ENCODE measurements around the gene TTC28. TPM values are rescaled to one million over a fixed set of nuclear protein-coding genes. Genes with fewer than 3 reads are reported as not detected.

TTC28 gene
- total and polyA plus RNA-seq, 2 donors (not counting 3 experiments of a cell fraction or from before 2014, with no cell fraction given) = 16.5 to 51.1 TPM

- intact Hi-C loops (cut with micrococcal nuclease) = no loop called here
- TF ChIP-seq, protein P1, sequence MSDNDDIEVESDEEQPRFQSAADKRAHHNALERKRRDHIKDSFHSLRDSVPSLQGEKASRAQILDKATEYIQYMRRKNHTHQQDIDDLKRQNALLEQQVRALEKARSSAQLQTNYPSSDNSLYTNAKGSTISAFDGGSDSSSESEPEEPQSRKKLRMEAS (IDR thresholded peaks at IDR 0.05; ENCODE audit: insufficient read depth, insufficient read length) = no peak
- no peak for TF ChIP-seq GATA2 (IDR thresholded peaks at IDR 0.05; ENCODE audit: insufficient read depth, insufficient read length, low read depth, low read length)
- no peak for TF ChIP-seq FOS (IDR thresholded peaks at IDR 0.05; ENCODE audit: borderline replicate concordance, insufficient read depth, low read length)
- no peak for TF ChIP-seq MYC (IDR thresholded peaks at IDR 0.05; ENCODE audit: low read depth, low read length)
- TF ChIP-seq EZH2 (IDR thresholded peaks at IDR 0.05; ENCODE audit: borderline replicate concordance, low read depth, low read length, severe bottlenecking) = no peak
Measured at GRCh38 chr22:28058036-28058435, 621.6 kb downstream of the TTC28 start.

DNA sequence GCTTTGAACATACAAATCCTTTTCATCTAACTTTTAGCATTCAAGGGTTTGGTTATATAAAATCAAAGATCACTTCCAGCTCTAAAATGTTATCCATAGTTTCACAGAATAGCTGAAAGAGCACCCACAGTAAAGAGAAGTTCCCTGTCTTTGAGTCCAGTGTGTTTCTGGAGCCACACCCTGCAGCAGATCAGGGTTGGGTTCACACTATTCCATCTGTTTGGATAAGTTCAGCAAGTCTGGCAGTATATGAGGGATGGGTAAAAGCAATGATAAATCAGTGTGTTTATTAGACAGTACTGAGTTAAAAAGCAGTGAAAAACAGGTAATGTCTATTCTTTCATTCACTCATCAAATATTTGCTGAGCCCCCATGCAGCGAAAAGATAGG lies 624.8 kb downstream of the TTC28 start:
- no peak for FAIRE-seq
- H3K4me1 ChIP-seq (ENCODE audit: control insufficient read depth, extremely low read depth, insufficient read depth, low read length) = peaks cover 18% of the 10 kb centered on the region
- H2AFZ ChIP-seq (ENCODE audit: low read depth, low read length) = no peak overlapping the region
- H3K9ac ChIP-seq (replicated peaks; ENCODE audit: extremely low read depth, insufficient read depth, low read length) = no peak overlapping the region
- ChIA-PET CTCF (interaction anchor here (7.7 kb wide), 1 partner anchor 537 kb away, joined by 86 read pairs; no protein-coding TSS in a partner anchor), POLR2A (no interaction called here)
- dilution Hi-C loops (cut with MboI; ENCODE audit: extremely low pct_ligation_motif_present, low sequenced_read_pairs) (no loop called here), intact Hi-C loops (cut with micrococcal nuclease) (no loop called here)
- H3K27ac ChIP-seq (ENCODE audit: insufficient read depth, low read depth, low read length) = no peak overlapping the region
- no peaks in the 10 kb centered on the region for H3K79me2 ChIP-seq (ENCODE audit: control insufficient read depth, insufficient read depth, low read length)
- DNase-seq (ENCODE audit: low read depth, low spot score) = no peak
- no peaks in the 10 kb centered on the region for H3K9me3 ChIP-seq (replicated peaks; ENCODE audit: control insufficient read depth, insufficient read depth, low read length)
- H3K4me2 ChIP-seq (ENCODE audit: insufficient read depth, low read length) = no peak overlapping the region
- no TSS peak for BruUV-seq (replicated peaks)
- no peak overlapping the region for H3K4me3 ChIP-seq (replicated peaks in 1 of 3; ENCODE audit: insufficient read depth in 1 of 3, low read depth in 1 of 3, low read length in 3 of 3)
- H3K9me1 ChIP-seq (replicated peaks; ENCODE audit: control insufficient read depth, extremely low read depth, insufficient read depth, low read length) = no peaks in the 10 kb centered on the region
- H4K20me1 ChIP-seq (replicated peaks; ENCODE audit: control insufficient read depth, extremely low read depth, insufficient read depth, low read length) = peaks cover 3% of the 10 kb centered on the region
- TF ChIP-seq FOS (IDR thresholded peaks at IDR 0.05; ENCODE audit: borderline replicate concordance, insufficient read depth, low read length) (no peak), POLR2A (IDR thresholded peaks at IDR 0.05; ENCODE audit: low read depth, low read length) (no peak), JUN (IDR thresholded peaks at IDR 0.05; ENCODE audit: borderline replicate concordance, insufficient read depth, insufficient read length, low read depth) (no peak)
- TF ChIP-seq, protein P2, sequence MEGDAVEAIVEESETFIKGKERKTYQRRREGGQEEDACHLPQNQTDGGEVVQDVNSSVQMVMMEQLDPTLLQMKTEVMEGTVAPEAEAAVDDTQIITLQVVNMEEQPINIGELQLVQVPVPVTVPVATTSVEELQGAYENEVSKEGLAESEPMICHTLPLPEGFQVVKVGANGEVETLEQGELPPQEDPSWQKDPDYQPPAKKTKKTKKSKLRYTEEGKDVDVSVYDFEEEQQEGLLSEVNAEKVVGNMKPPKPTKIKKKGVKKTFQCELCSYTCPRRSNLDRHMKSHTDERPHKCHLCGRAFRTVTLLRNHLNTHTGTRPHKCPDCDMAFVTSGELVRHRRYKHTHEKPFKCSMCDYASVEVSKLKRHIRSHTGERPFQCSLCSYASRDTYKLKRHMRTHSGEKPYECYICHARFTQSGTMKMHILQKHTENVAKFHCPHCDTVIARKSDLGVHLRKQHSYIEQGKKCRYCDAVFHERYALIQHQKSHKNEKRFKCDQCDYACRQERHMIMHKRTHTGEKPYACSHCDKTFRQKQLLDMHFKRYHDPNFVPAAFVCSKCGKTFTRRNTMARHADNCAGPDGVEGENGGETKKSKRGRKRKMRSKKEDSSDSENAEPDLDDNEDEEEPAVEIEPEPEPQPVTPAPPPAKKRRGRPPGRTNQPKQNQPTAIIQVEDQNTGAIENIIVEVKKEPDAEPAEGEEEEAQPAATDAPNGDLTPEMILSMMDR (IDR thresholded peaks at IDR 0.05; ENCODE audit: extremely low read depth in 1 of 2, insufficient read depth in 1 of 2, low read depth in 1 of 2, low read length in 2 of 2) = no peak
- H3K27me3 ChIP-seq (ENCODE audit: control insufficient read depth in 2 of 2, insufficient read depth in 2 of 2, low read length in 2 of 2) = no peaks in the 10 kb centered on the region
- no peaks in the 10 kb centered on the region for H3K36me3 ChIP-seq (ENCODE audit: control insufficient read depth in 2 of 2, extremely low read depth in 1 of 2, insufficient read depth in 2 of 2, low read length in 2 of 2)

More at GRCh38 chr22:28058036-28058435, 621.6 kb downstream of the TTC28 start:
- H3K9ac ChIP-seq (replicated peaks; ENCODE audit: extremely low read depth, insufficient read depth, low read length) = no peak overlapping the region
- H3K4me1 ChIP-seq (ENCODE audit: control insufficient read depth, extremely low read depth, insufficient read depth, low read length) = peaks cover 7% of the 10 kb centered on the region
- no peak overlapping the region for H3K4me3 ChIP-seq (replicated peaks in 1 of 3; ENCODE audit: insufficient read depth in 1 of 3, low read depth in 1 of 3, low read length in 3 of 3)
- peaks cover 3% of the 10 kb centered on the region for H4K20me1 ChIP-seq (replicated peaks; ENCODE audit: control insufficient read depth, extremely low read depth, insufficient read depth, low read length)
- dilution Hi-C loops (cut with MboI; ENCODE audit: extremely low pct_ligation_motif_present, low sequenced_read_pairs) = no loop called here
- no peaks in the 10 kb centered on the region for H3K9me1 ChIP-seq (replicated peaks; ENCODE audit: control insufficient read depth, extremely low read depth, insufficient read depth, low read length)
- H3K27me3 ChIP-seq (ENCODE audit: control insufficient read depth in 2 of 2, insufficient read depth in 2 of 2, low read length in 2 of 2) = no peaks in the 10 kb centered on the region
- no peaks in the 10 kb centered on the region for H3K9me3 ChIP-seq (replicated peaks; ENCODE audit: control insufficient read depth, insufficient read depth, low read length)
- CTCF ChIA-PET = interaction anchor here (1.0 kb wide), 1 partner anchor 543 kb away, joined by 3 read pairs; no protein-coding TSS in a partner anchor
- no TSS peak for BruUV-seq (replicated peaks)
- no peak overlapping the region for H3K4me2 ChIP-seq (ENCODE audit: insufficient read depth, low read length)
- H3K27ac ChIP-seq (ENCODE audit: insufficient read depth, low read depth, low read length) = no peak overlapping the region
- FAIRE-seq = no peak
- H3K79me2 ChIP-seq (ENCODE audit: control insufficient read depth, insufficient read depth, low read length) = no peaks in the 10 kb centered on the region
- POLR2A ChIA-PET = no interaction called here
- H2AFZ ChIP-seq (ENCODE audit: low read depth, low read length) = no peak overlapping the region
- no peak for DNase-seq (ENCODE audit: low read depth, low spot score)
- no peaks in the 10 kb centered on the region for H3K36me3 ChIP-seq (ENCODE audit: control insufficient read depth in 2 of 2, extremely low read depth in 1 of 2, insufficient read depth in 2 of 2, low read length in 2 of 2)

Measured in endothelial cell of umbilical vein (primary cell).